ENCODE measurements around the gene SUCLG2.

Gene SUCLG2

DNA sequence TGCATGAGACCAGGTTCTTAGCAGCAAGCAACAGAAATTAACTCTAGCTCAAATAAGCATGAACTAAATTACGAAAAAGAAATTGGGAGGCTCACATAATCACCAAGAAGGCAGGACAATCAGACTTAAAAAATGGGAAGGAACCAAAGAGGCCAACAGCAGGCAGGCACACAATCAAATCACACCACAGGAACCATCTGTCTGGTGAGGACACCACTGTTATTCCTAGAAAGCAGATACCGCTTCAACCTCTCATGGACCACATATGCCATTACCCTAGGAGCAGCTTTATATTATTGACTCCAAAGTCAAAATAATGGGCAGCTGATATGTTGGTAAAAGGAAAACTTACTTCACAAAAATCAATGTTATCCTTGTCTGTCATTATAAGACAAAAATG lies 51.6 kb downstream of the SUCLG2 start:
- peak; percentile 20 for DNase-seq

DNA sequence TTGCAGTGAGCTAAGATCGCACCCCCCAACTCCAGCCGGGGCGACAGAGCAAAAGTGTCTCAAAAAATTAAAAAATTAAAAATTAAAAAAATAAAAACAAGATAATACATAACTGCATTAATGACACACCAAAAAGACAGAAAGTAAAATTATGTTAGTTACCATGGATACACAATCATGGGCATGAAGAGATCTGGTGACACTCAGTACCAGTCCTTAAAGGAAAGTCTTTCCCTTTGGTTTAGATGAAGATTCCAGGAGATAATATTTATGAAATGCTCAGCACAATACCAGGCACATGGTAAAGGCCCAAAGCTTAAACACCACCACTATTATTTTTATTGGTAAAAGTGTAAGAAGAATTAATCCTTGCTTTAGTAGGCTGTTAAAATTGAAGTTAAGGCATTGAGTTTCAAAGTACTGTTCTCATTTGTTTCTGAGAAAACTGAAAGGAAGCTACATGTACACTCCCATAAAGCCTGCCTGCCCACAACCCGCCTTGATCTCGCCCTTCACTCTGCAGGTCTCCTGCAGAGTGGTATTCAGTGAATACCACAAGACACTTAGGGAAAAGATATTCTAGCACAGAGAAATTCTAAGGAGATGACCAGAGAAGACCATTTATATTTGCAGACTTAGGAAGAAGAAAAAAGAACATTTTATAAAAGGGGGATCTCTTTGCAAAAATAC lies 52.3 kb downstream of the SUCLG2 start:
- no peak for DNase-seq

- DNase-seq, result no peak
These were observed 53.0 kb downstream of the SUCLG2 start for GRCh38 chr3:67601385-67601784.

GRCh38 chr3:67599821-67600220 lies 54.6 kb downstream of the SUCLG2 start:
- DNase-seq, result no peak

DNA sequence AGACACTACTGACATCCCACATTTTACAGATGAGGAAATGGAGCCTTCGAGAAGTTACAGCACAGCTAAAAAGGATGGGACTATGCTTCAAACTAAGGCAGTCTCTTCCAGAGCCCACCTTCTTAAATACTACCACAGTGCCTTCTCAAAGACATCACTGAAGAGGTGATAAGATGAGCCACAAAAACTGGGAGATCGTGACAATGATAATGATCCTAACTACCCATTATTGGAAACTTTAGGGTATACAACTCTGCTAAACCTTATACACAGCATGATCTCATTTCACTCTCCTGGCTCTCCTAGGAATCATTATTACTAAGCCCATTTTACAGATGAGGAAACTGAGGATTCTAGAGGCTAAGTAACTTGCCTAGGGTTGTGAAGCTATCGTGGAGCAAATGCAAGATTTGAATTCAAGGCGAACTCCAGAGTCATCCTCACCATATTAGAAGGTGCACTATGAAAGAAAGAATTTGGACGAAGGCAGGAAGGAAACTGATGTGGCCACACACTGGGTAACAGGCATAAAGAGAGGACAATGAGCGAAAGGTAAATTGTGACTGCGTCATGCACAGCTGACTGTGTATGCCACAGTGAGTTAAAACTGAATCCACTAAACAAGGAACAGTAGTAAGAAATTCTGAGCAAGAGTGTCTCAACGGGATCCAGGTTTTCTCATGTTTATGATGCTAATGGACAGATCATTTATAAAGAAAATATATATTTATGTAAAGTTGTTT lies 55.4 kb downstream of the SUCLG2 start:
- no peak for DNase-seq

DNA sequence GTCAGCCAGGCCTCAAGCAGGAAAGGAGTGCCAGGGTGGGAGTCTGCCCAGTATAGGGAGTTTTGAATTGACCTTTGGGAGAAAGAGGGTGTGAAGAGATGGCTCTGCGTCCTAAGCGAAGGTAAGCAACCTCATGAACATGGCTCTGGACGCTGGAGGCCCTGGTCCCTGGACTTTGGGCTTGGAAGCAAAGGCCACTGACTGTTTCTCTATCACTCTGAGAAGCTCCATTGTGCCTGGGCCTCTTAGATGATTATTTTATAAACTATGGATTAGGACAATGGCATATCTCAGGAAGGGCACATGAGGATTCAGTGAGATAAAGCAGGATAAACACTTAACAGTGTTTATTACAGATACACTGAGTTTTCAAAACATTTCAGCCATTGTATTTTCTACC lies 59.0 kb downstream of the SUCLG2 start:
- no peak for DNase-seq

DNA sequence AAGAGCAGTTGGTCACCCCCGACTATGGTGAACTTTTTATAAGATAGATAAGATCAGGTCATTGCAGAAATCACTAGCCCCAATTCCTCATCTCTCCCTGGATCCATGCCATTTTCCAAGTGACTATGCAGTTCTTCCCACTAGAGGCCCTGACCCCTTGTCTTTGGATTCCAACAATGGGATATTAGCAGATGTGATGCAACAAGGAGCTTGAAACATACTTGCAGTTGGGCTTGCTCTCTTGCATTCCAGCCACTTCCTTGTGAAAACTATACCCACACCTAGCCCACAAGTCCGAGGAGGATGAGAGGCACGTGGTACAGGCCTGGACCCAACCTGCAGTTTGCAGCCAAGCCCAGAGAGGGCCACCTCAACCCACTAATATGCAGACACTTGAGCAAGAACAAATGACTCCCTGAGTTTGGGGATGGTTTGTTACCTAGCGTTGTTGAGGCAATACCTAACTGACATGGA lies 60.6 kb downstream of the SUCLG2 start:
- DNase-seq, result no peak

DNA sequence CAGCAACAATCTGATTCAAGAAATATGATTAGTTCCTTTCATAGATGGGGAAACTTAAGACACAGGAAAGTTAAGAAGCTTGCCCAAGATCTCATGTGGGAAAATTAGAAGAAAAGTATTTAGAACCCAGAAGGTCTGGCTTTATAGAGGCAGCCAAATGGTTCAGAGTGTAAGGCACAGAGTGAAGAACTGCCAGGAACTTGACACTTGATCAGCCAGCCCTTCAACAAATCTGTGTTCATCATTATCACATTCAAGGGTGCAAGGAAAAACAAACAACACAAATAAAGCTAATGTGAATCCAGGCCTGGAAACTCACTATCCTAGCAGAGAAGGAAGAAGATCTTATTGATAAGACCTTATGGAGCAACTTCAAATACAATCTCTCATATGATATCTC lies 62.4 kb downstream of the SUCLG2 start:
- DNase-seq, result no peak

- no peak for DNase-seq
These were observed 66.6 kb downstream of the SUCLG2 start for GRCh38 chr3:67587811-67588210.

DNA sequence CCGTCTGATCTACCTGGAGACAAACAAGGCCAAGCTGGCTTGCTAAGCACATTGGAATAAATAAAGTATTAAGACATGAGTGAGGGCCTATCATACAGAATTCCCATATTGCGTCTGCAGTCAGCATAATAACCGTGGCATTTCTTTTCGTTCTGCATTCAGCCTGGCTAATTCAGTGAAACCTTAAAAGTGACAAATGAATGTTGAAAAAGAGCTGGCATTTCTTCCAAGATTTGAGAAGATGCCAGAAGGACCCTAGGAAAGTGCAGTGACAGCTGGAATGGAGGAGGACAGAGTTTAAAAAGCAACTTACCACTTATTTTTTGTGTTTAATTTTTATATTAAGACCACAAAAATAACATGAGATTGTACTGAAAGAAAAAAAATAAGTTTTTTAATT lies 67.1 kb downstream of the SUCLG2 start:
- DNase-seq, result no peak

DNA sequence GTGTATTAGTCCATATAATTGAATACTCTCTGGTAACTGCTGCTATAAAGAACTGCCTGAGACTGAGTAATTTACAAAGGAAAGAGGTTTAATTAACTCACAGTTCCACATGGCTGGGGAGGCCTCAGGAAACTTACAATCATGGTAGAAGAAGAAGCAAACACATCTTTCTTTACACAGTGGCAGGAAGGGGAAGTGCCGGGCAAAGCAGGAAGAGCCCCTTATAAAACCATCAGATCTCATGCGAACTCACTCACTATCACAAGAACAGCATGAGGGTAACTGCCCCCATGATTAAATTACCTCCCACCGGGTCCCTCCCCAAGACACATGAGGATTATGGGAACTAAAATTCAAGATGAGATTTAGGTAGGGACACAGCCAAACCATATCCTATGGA lies 69.8 kb downstream of the SUCLG2 start:
- DNase-seq, result peak; percentile 16

DNA sequence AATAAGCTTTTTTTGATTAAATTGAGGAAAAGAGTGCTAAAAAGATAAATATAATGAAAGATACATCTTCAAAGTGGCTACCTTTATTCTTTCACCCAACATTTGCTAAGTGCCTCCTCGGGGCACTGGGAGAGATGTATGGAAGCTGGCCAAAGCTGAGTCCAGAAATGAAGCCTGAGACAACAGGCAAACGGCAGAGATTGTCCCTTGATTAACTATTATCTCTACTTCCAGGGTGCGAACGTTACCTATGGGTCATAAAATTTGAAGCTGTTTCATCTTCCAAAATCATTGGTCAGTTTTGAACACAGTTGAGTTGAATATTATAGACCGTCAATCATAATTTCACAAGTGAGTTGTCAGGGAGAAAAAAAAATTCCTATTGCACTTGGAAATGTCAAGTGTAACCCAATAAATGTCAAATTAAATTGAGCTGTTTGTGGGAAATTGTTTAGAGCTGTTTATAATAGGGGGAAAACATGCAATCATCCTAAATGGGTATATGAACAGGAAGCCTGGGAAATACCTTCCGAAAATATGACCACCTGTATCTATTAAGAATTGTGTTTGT lies 73.9 kb downstream of the SUCLG2 start:
- DNase-seq, result no peak

- DNase-seq, result no peak
These were observed 76.0 kb downstream of the SUCLG2 start for GRCh38 chr3:67578416-67578815.

DNA sequence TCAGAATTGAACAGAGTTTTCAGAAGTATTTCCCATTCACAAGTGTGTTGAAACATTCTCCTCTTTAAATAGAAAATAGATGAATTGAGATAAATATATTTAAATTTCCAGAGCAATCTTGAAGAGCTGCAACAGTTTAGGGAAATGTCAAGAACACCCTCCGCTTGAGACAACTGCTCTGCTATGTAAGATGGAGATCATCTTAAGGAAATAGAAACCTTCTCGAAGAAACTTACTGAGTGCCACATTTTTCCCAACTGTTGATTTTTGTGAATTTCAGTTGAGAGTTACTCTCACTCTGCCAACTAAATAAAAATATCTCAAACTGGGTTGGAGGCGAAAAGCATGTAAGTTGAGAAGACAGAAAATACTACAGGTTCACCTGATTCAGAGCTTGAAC lies 78.0 kb downstream of the SUCLG2 start:
- DNase-seq, result no peak

GRCh38 chr3:67569324-67569723 lies 85.1 kb downstream of the SUCLG2 start:
- DNase-seq, result no peak

DNA sequence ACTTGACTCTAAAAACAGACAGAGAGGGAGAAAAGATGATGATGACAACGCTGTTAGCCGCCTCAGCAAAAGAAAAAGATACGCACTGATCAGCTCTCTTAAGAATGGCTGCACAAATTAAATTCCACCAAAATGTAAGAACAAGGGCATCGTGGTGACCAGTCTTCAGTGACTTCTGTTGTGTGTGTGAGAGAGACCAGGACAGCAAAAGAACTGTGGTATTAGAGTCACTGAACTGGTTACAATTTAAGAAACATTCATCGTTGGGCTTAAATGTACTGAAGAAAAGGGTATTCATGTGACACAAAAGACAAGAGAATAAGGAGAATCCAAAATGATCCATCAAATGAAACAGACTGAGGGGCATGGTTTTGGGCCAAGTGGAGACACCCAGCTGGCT lies 86.5 kb downstream of the SUCLG2 start:
- no peak for DNase-seq

GRCh38 chr3:67564973-67565372 lies 89.4 kb downstream of the SUCLG2 start:
- DNase-seq, result no peak

- DNase-seq, result no peak
These were observed 90.4 kb downstream of the SUCLG2 start for GRCh38 chr3:67564008-67564407.

DNA sequence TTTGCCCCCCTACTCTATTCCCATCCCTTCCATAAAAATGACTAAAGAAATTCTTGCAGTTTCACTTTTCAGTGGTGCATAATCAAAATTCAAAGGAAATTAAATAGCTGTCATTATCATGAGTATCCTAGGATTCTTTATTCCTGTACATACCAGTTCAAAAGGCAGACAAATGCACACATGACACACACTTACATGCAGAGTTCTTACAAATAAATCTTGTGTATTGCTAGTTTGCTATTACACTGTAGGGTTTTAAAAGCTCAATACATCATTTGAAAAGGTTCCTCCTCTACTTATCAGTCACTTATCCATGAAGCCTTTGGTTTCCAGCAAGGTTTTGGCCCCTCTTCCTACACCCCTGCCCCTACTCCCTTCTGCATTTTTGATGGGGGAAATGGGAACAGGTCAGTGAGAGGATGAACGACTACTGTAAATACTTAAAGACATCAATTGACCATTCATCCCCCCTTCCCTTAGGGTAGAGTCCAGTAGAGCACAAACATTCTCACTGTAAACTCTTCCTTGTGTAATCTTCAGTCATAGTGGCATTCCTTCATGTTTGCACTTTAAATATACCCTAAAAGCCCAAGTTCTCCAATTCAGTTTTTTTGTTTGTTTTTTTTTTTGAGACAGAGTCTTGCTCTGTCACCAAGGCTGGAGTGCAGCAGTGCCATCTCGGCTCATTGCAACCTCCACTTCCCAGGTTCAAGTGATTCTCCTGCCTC lies 92.6 kb downstream of the SUCLG2 start:
- no peak for DNase-seq

GRCh38 chr3:67561266-67561665 lies 93.1 kb downstream of the SUCLG2 start:
- DNase-seq, result no peak

- DNase-seq, result no peak
These were observed 95.3 kb downstream of the SUCLG2 start for GRCh38 chr3:67559029-67559605.

DNA sequence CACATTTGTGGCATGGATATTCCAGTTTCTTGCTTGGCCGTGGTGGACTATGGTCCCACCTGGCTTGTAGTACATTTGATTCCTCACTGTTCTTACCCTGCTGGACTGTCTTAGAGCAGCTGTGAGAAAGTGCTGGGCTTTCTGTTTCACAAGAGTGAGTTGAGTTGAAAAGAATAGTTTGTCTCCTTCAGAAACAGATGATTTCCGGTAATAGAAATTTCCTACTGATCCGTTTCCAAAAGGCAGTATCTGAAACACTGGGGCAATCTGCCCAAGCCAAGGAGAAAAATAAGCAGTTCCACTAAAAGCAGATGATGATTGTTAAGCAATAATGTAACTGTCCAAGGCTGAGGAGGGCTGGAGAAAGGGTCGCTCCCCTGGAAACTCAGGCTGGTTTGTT lies 96.0 kb downstream of the SUCLG2 start:
- DNase-seq, result no peak

- no peak for DNase-seq
These were observed 96.5 kb downstream of the SUCLG2 start for GRCh38 chr3:67557848-67558355.
